Testis (tissue), 3 donors: Measurements from ENCODE around the gene PHAX. TPM values are rescaled to one million over a fixed set of nuclear protein-coding genes. Genes with fewer than 3 reads are reported as not detected.
"Not testable (repeated sequence)": the region's sequence is repeated elsewhere in the genome, so short reads cannot be mapped to it uniquely, and the experiment has no call there.

Experiments used
- DNase-seq: peaks from one replicate; pipeline ENCODE4 v3.0.0-alpha.2; 2019
- H3K27ac ChIP-seq, 2 donors: fragments of 200-600 bp; sonication (generic); one replicate each; pipeline ENCODE4 v1.5.1; 2019
- H3K27me3 ChIP-seq: fragments of 200-600 bp; sonication (generic); one replicate; pipeline ENCODE4 v1.5.1; 2019
- H3K36me3 ChIP-seq: fragments of 200-600 bp; sonication (generic); one replicate; pipeline ENCODE4 v1.5.1; 2017; ENCODE audit warnings: low read depth; ENCODE audit errors: missing control alignments
- H3K4me1 ChIP-seq: fragments of 200-600 bp; sonication (generic); one replicate; pipeline ENCODE4 v1.5.1; 2019
- H3K4me3 ChIP-seq, 2 donors: fragments of 200-600 bp; sonication (generic); one replicate each; pipeline ENCODE4 v1.5.1; 2017 to 2019
- H3K9me3 ChIP-seq: fragments of 200-600 bp; sonication (generic); one replicate; pipeline ENCODE4 v1.5.1; 2017
- CTCF ChIP-seq, 3 experiments: fragments of 450-650 bp in 2 of 3; fragments of 200-600 bp in 1 of 3; sonication (generic) in 1 of 3; IDR thresholded peaks; one replicate each; pipeline ENCODE4 v1.5.1; 2016 to 2019; ENCODE audit warnings: antibody characterized with exemption in 3 of 3, mild to moderate bottlenecking in 2 of 3, moderate library complexity in 1 of 3
- POLR2A ChIP-seq: fragments of 450-650 bp; IDR thresholded peaks from one replicate; pipeline ENCODE4 v1.6.1; 2017; ENCODE audit warnings: antibody characterized with exemption, mild to moderate bottlenecking, moderate library complexity
- WGBS, 2 donors: methylation state at CpG; one replicate each; pipeline ENCODE4 v1.1.5; 2018; 5-methylcytosine and 5-hydroxymethylcytosine counted together
- intact Hi-C: fragments of 100-400 bp; cut with DNase I; formaldehyde crosslinking; loops from one replicate; pipeline ENCODE4 v1.15.1; 2023; ENCODE audit warnings: low total_unique reads
- polyA plus RNA-seq: library from polyadenylated mRNA; stranded (reverse); fragments of 350-450 nt; fragmentation: Illumina TruSeq; extraction: RNeasy Lipid Tissue Mini Kit (QIAGEN cat#74804); gene quantifications from one replicate; pipeline ENCODE4 v1.2.3, GENCODE V29; 2014; ENCODE audit warnings: low read depth, low replicate concordance; ENCODE audit not compliant: insufficient read depth
- total RNA-seq, 2 donors: library from RNA; depleted of rRNA; stranded (reverse); fragments of >200 nt; gene quantifications; one replicate each; pipeline ENCODE4 v1.2.3, GENCODE V29; 2016

Gene PHAX
- total and polyA plus RNA-seq, 3 donors from 2014 or later = 21.2 to 55.6 (median 48.9) TPM

- intact Hi-C loops = no loop called here
- DNase-seq = no peak
- H3K27me3 ChIP-seq = no peaks in the 10 kb centered on the region
- H3K4me1 ChIP-seq = peaks cover 9% of the 10 kb centered on the region
- TF ChIP-seq POLR2A (no peak), CTCF (IDR thresholded peaks at IDR 0.05) (no peak)
- H3K4me3 ChIP-seq = no peak overlapping the region
- H3K27ac ChIP-seq = no peak overlapping the region
- no peaks in the 10 kb centered on the region for H3K36me3 ChIP-seq
- no peaks in the 10 kb centered on the region for H3K9me3 ChIP-seq
- 87 to 89% methylated on average over 5 of the region's 5 CpGs for WGBS, 2 donors
Observed at GRCh38 chr5:126605525-126605924, 4.8 kb downstream of the PHAX start.

GRCh38 chr5:126610160-126610559 is 9.4 kb downstream of the PHAX start:
- Histone ChIP-seq H3K4me1 (no peaks in the 10 kb centered on the region), H3K36me3 (no peaks in the 10 kb centered on the region), H3K4me3 (no peak overlapping the region), H3K27ac (no peak overlapping the region), H3K27me3 (no peaks in the 10 kb centered on the region), H3K9me3 (no peaks in the 10 kb centered on the region)
- TF ChIP-seq POLR2A (no peak), CTCF (IDR thresholded peaks at IDR 0.05) (no peak)
- intact Hi-C loops = no loop called here
- no peak for DNase-seq
- 67 to 69% methylated on average over 2 of the region's 2 CpGs for WGBS, 2 donors

GRCh38 chr5:126610616-126611015 is 9.9 kb downstream of the PHAX start:
- no peak overlapping the region for H3K4me3 ChIP-seq
- H3K4me1 ChIP-seq = no peaks in the 10 kb centered on the region
- TF ChIP-seq CTCF (IDR thresholded peaks at IDR 0.05) (no peak), POLR2A (no peak)
- no peak overlapping the region for H3K27ac ChIP-seq
- no peaks in the 10 kb centered on the region for H3K27me3 ChIP-seq
- no peaks in the 10 kb centered on the region for H3K36me3 ChIP-seq
- WGBS, 2 donors = 96% methylated on average over 6 of the region's 6 CpGs
- H3K9me3 ChIP-seq = no peaks in the 10 kb centered on the region
- intact Hi-C loops = no loop called here
- DNase-seq = no peak

- no peaks in the 10 kb centered on the region for H3K36me3 ChIP-seq
- no peak for TF ChIP-seq CTCF (IDR thresholded peaks at IDR 0.05)
- TF ChIP-seq POLR2A = no peak
- H3K4me1 ChIP-seq = no peaks in the 10 kb centered on the region
- intact Hi-C loops = no loop called here
- no peak overlapping the region for H3K27ac ChIP-seq
- H3K27me3 ChIP-seq = no peaks in the 10 kb centered on the region
- WGBS, 2 donors = 86 to 94% methylated on average over 7 of the region's 7 CpGs
- no peak overlapping the region for H3K4me3 ChIP-seq
- DNase-seq = no peak
- H3K9me3 ChIP-seq = no peaks in the 10 kb centered on the region
Observed at GRCh38 chr5:126613941-126614592, 13.3 kb downstream of the PHAX start.

GRCh38 chr5:126615286-126615685 is 14.5 kb downstream of the PHAX start:
- intact Hi-C loops = no loop called here
- H3K27ac ChIP-seq = no peak overlapping the region
- 75 to 90% methylated on average over 4 of the region's 4 CpGs for WGBS, 2 donors
- H3K9me3 ChIP-seq = no peaks in the 10 kb centered on the region
- no peak for DNase-seq
- no peaks in the 10 kb centered on the region for H3K27me3 ChIP-seq
- H3K4me3 ChIP-seq = no peak overlapping the region
- TF ChIP-seq CTCF (IDR thresholded peaks at IDR 0.05) (no peak), POLR2A (no peak)
- H3K4me1 ChIP-seq = no peaks in the 10 kb centered on the region
- H3K36me3 ChIP-seq = no peaks in the 10 kb centered on the region

- WGBS, 2 donors = 96 to 99% methylated on average over 8 of the region's 8 CpGs
- DNase-seq, H3K4me3 ChIP-seq, H3K4me1 ChIP-seq, intact Hi-C loops, H3K27ac ChIP-seq, H3K36me3 ChIP-seq, H3K27me3 ChIP-seq, H3K9me3 ChIP-seq: not testable (repeated sequence)
Observed at GRCh38 chr5:126617603-126618002, 16.9 kb downstream of the PHAX start.
